IMR-90 (cell line): ENCODE results near the gene C14orf180. TPM values are rescaled to one million over a fixed set of nuclear protein-coding genes. Genes with fewer than 3 reads are reported as not detected.
A peak's percentile ranks its signal among the peaks of the same experiment; 100 is the strongest.

ENCODE experiments used
- ATAC-seq: fragments of 200-7000 bp; cut with Tn5 transposase; 2 replicates; pipeline ENCODE4 v1.9.1; 2020; ENCODE audit warnings: low read depth, mild to moderate bottlenecking, moderate library complexity
- BruUV-seq: library from RNA; stranded (reverse); fragments of 400-500 nt; replicated peaks from 2 replicates; lab custom pipeline; 2021; lab: Mats Ljungman, UMichigan
- CTCF ChIA-PET: fragments of 300-600 bp; formaldehyde crosslinking; extraction: SDS; loops from one replicate; lab custom pipeline; 2021; ENCODE audit warnings: antibody characterized with exemption; lab: Yijun Ruan, JAX
- POLR2A ChIA-PET: fragments of 300-600 bp; sonication (Branson Sonifier 250); formaldehyde crosslinking; loops from one replicate; lab custom pipeline; 2022; ENCODE audit warnings: antibody characterized with exemption; ENCODE audit not compliant: unreplicated experiment; lab: Charles Lee
- DNase-seq: peaks from one replicate; pipeline ENCODE4 v3.0.0; 2013
- H2AFZ ChIP-seq: replicated peaks from 2 replicates; pipeline ENCODE3; 2013; ENCODE audit warnings: low read length, mild to moderate bottlenecking; ENCODE audit not compliant: poor library complexity
- H2AK5ac ChIP-seq: 2 replicates; pipeline ENCODE4 v1.6.1; 2013; ENCODE audit warnings: low read depth, low read length, inconsistent platforms
- H2AK9ac ChIP-seq: replicated peaks from 2 replicates; pipeline ENCODE3; 2013; ENCODE audit warnings: mild to moderate bottlenecking, low read depth, low read length, moderate library complexity; ENCODE audit not compliant: poor library complexity
- H2BK120ac ChIP-seq: 2 replicates; pipeline ENCODE4 v1.6.1; 2013; ENCODE audit warnings: low read depth, low read length, inconsistent platforms
- H2BK15ac ChIP-seq: 3 replicates; pipeline ENCODE4 v1.6.1; 2013; ENCODE audit warnings: low read depth, low read length, inconsistent platforms
- H2BK20ac ChIP-seq: 2 replicates; pipeline ENCODE4 v1.6.1; 2013; ENCODE audit warnings: low read depth, mild to moderate bottlenecking, inconsistent platforms, low read length, moderate library complexity
- H2BK5ac ChIP-seq: 2 replicates; pipeline ENCODE4 v1.6.1; 2013; ENCODE audit warnings: mild to moderate bottlenecking, low read depth, low read length, inconsistent platforms; ENCODE audit not compliant: poor library complexity, severe bottlenecking
- H3K14ac ChIP-seq: replicated peaks from 2 replicates; pipeline ENCODE4 v1.6.1; 2013; ENCODE audit warnings: low read depth, low read length, inconsistent platforms
- H3K18ac ChIP-seq: 2 replicates; pipeline ENCODE4 v1.6.1; 2013; ENCODE audit warnings: low read depth, low read length, control low read depth
- H3K23ac ChIP-seq: 2 replicates; pipeline ENCODE4 v1.6.1; 2013; ENCODE audit warnings: low read depth, low read length, inconsistent platforms
- H3K27ac ChIP-seq: 2 replicates; pipeline ENCODE4 v1.5.1; 2013; ENCODE audit warnings: mild to moderate bottlenecking, control low read depth, low read length; ENCODE audit not compliant: insufficient read depth
- H3K27me3 ChIP-seq: 2 replicates; pipeline ENCODE4 v1.6.1; 2013; ENCODE audit warnings: low read length; ENCODE audit not compliant: control insufficient read depth, insufficient read depth
- H3K36me3 ChIP-seq: 2 replicates; pipeline ENCODE4 v1.6.1; 2013; ENCODE audit warnings: low read length, mixed read lengths; ENCODE audit not compliant: control insufficient read depth, insufficient read depth
- H3K4ac ChIP-seq: 2 replicates; pipeline ENCODE4 v1.6.1; 2013; ENCODE audit warnings: low read depth, low read length, inconsistent platforms
- H3K4me1 ChIP-seq: 2 replicates; pipeline ENCODE4 v1.6.1; 2013; ENCODE audit warnings: low read length, mixed read lengths; ENCODE audit not compliant: control insufficient read depth, insufficient read depth
- H3K4me2 ChIP-seq: 2 replicates; pipeline ENCODE4 v1.6.1; 2013; ENCODE audit warnings: low read depth, mild to moderate bottlenecking, control low read depth, low read length, moderate library complexity
- H3K4me3 ChIP-seq: 2 replicates; pipeline ENCODE4 v1.5.1; 2013; ENCODE audit warnings: low read depth, mild to moderate bottlenecking, control low read depth, low read length, moderate library complexity; ENCODE audit not compliant: insufficient read depth
- H3K56ac ChIP-seq: 2 replicates; pipeline ENCODE4 v1.6.1; 2013; ENCODE audit warnings: low read length, inconsistent platforms; ENCODE audit not compliant: insufficient read depth; ENCODE audit errors: extremely low read depth
- H3K79me1 ChIP-seq, 2 experiments: 2 replicates each; pipeline ENCODE4 v1.6.1; 2013; ENCODE audit warnings: low read length in 2 of 2, inconsistent platforms in 1 of 2, low read depth in 1 of 2
- H3K9ac ChIP-seq: 2 replicates; pipeline ENCODE4 v1.6.1; 2013; ENCODE audit warnings: low read depth, low read length, control low read depth
- H3K9me1 ChIP-seq: 2 replicates; pipeline ENCODE4 v1.6.1; 2013; ENCODE audit warnings: low read length, inconsistent platforms; ENCODE audit not compliant: insufficient read depth
- H3K9me3 ChIP-seq: 2 replicates; pipeline ENCODE4 v1.6.1; 2013; ENCODE audit warnings: low read length; ENCODE audit not compliant: control insufficient read depth, insufficient read depth
- H4K20me1 ChIP-seq: 2 replicates; pipeline ENCODE4 v1.6.1; 2013; ENCODE audit warnings: low read length, inconsistent platforms; ENCODE audit not compliant: insufficient read depth
- H4K5ac ChIP-seq: 2 replicates; pipeline ENCODE4 v1.6.1; 2013; ENCODE audit warnings: mild to moderate bottlenecking, low read depth, low read length, control low read depth
- H4K8ac ChIP-seq, 2 experiments: 2 replicates each; pipeline ENCODE4 v1.6.1; 2013; ENCODE audit warnings: low read depth in 2 of 2, low read length in 2 of 2, control low read depth in 1 of 2, inconsistent platforms in 1 of 2
- H4K91ac ChIP-seq: 2 replicates; pipeline ENCODE4 v1.6.1; 2013; ENCODE audit warnings: low read depth, low read length, inconsistent platforms; ENCODE audit not compliant: insufficient read depth
- CEBPB ChIP-seq: IDR thresholded peaks from 2 replicates; pipeline ENCODE4 v1.6.1; 2012; ENCODE audit warnings: low read depth, low read length, improper control_type of control experiment
- CHD1 ChIP-seq: IDR thresholded peaks from 2 replicates; pipeline ENCODE4 v1.6.1; 2012; ENCODE audit warnings: low read depth, low read length, improper control_type of control experiment
- CTCF ChIP-seq: conservative IDR thresholded peaks from 2 replicates; pipeline ENCODE4 v1.5.1; 2012; ENCODE audit warnings: mild to moderate bottlenecking, low read depth, low read length, improper control_type of control experiment
- ELK1 ChIP-seq: fragments of 150-350 bp; IDR thresholded peaks from 2 replicates; pipeline ENCODE4 v1.6.1; 2016; ENCODE audit warnings: low read depth, mild to moderate bottlenecking, low read length, moderate library complexity, borderline replicate concordance
- MAFK ChIP-seq: IDR thresholded peaks from 2 replicates; pipeline ENCODE4 v1.6.1; 2012; ENCODE audit warnings: low read depth, low read length, improper control_type of control experiment
- MAZ ChIP-seq: IDR thresholded peaks from 2 replicates; pipeline ENCODE4 v1.6.1; 2012; ENCODE audit warnings: low read depth, mild to moderate bottlenecking, low read length, improper control_type of control experiment, moderate library complexity, borderline replicate concordance
- MXI1 ChIP-seq: IDR thresholded peaks from 2 replicates; pipeline ENCODE4 v1.6.1; 2012; ENCODE audit warnings: low read depth, mild to moderate bottlenecking, low read length, moderate library complexity, borderline replicate concordance
- NFE2L2 ChIP-seq: fragments of 150-350 bp; IDR thresholded peaks from 2 replicates; pipeline ENCODE4 v1.6.1; 2016; ENCODE audit warnings: low read depth, mild to moderate bottlenecking, low read length
- POLR2A ChIP-seq: IDR thresholded peaks from 2 replicates; pipeline ENCODE4 v1.6.1; 2012; ENCODE audit warnings: mild to moderate bottlenecking, low read depth, low read length
- RAD21 ChIP-seq: IDR thresholded peaks from 2 replicates; pipeline ENCODE4 v1.6.1; 2012; ENCODE audit warnings: low read length, improper control_type of control experiment
- RCOR1 ChIP-seq: IDR thresholded peaks from 2 replicates; pipeline ENCODE4 v1.6.1; 2012; ENCODE audit warnings: mild to moderate bottlenecking, low read length, improper control_type of control experiment; ENCODE audit not compliant: insufficient replicate concordance
- RFX5 ChIP-seq: IDR thresholded peaks from 2 replicates; pipeline ENCODE4 v1.8.0; 2012; ENCODE audit warnings: low read depth, mild to moderate bottlenecking, low read length, moderate library complexity
- USF2 ChIP-seq: fragments of 150-350 bp; IDR thresholded peaks from 2 replicates; pipeline ENCODE4 v1.6.1; 2017; ENCODE audit warnings: mild to moderate bottlenecking, antibody characterized with exemption, low read length, low read depth
- WGBS, 2 experiments: methylation state at CpG; one replicate each; pipeline versions ENCODE4 v1.1.5 to v1.1.7; 2013; ENCODE audit warnings: missing lambda C conversion rate in 2 of 2; ENCODE audit not compliant: insufficient read length in 1 of 2; ENCODE audit errors: extremely low coverage in 2 of 2; 5-methylcytosine and 5-hydroxymethylcytosine counted together
- dilution Hi-C: fragments of 300-500 bp; cut with HindIII; formaldehyde crosslinking; loops from one replicate; pipeline ENCODE4 v1.14.3; 2018; ENCODE audit warnings: low sequenced_read_pairs; ENCODE audit not compliant: unreplicated experiment
- in situ Hi-C: fragments of 300-500 bp; cut with MboI; formaldehyde crosslinking; loops from 3 replicates; pipeline ENCODE4 v1.14.3; 2019; ENCODE audit warnings: low sequenced_read_pairs, inconsistent platforms, mixed read lengths
- intact Hi-C: fragments of 100-400 bp; cut with micrococcal nuclease; formaldehyde crosslinking; loops from 2 replicates; pipeline ENCODE4 v1.10.0; 2022
- polyA plus RNA-seq, 3 experiments: library from polyadenylated mRNA; depleted of rRNA; stranded (reverse); fragments of >200 nt; gene quantifications; 2 replicates each; pipeline ENCODE4 v1.2.3, GENCODE V29; 2012; ENCODE audit warnings: low replicate concordance in 1 of 3
- total RNA-seq: library from RNA; depleted of rRNA; stranded (reverse); fragments of >200 nt; gene quantifications from 2 replicates; pipeline ENCODE4 v1.2.3, GENCODE V29; 2012

C14orf180 gene
- total and polyA plus RNA-seq, 2 of the 4 experiments (the other 2 are of a cell fraction): not detected

- Histone ChIP-seq H3K23ac (no peak overlapping the region), H3K9ac (no peak overlapping the region), H4K5ac (no peak overlapping the region), H2BK5ac (no peak overlapping the region), H3K14ac (no peak overlapping the region), H2BK20ac (no peak overlapping the region), H2BK15ac (no peak overlapping the region), H4K20me1 (no peaks in the 10 kb centered on the region), H2AFZ (peak overlapping the region; percentile 58), H3K4me2 (no peak overlapping the region), H2BK120ac (no peak overlapping the region), H3K56ac (no peak overlapping the region), H3K36me3 (no peaks in the 10 kb centered on the region), H3K4me3 (no peak overlapping the region), H3K9me1 (no peaks in the 10 kb centered on the region), H2AK5ac (no peak overlapping the region), H3K9me3 (no peaks in the 10 kb centered on the region), H3K4me1 (no peaks in the 10 kb centered on the region), H4K8ac (no peak overlapping the region), H3K4ac (no peak overlapping the region), H3K79me1 (no peaks in the 10 kb centered on the region), H2AK9ac (no peak overlapping the region), H3K27me3 (peaks cover 12% of the 10 kb centered on the region; the same call in 1 of the 2 replicates), H4K91ac (no peak overlapping the region), H3K27ac (no peak overlapping the region), H3K18ac (no peak overlapping the region)
- POLR2A ChIA-PET: no interaction called here
- peak; percentile 18; the same call in 1 of the 2 replicates for ATAC-seq
- 38% methylated on average over 7 of the region's 19 CpGs; no CpG with 5 or more reads in 1 of the 2 experiments for WGBS, 2 experiments
- intact Hi-C loops: no loop called here
- CTCF ChIA-PET: no interaction called here
- no peak for DNase-seq
- in situ Hi-C loops: no loop called here
- BruUV-seq: no TSS peak
- TF ChIP-seq POLR2A (no peak), RFX5 (no peak), USF2 (no peak), MAFK (no peak), CEBPB (no peak), MAZ (no peak), ELK1 (no peak), NFE2L2 (no peak), MXI1 (no peak), CHD1 (no peak), RCOR1 (no peak), RAD21 (no peak), CTCF (no peak)
- dilution Hi-C loops: no loop called here
Observed at GRCh38 chr14:104586832-104587620, 7.5 kb downstream of the C14orf180 start.
